PC-9 (cell line): ENCODE results near the gene DENND5A. TPM values are rescaled to one million over a fixed set of nuclear protein-coding genes. Genes with fewer than 3 reads are reported as not detected.
A peak's percentile ranks its signal among the peaks of the same experiment; 100 is the strongest.

Source experiments
- BruUV-seq: library from RNA; stranded (reverse); fragments of 400-500 nt; replicated peaks from 2 replicates; lab custom pipeline; 2021; lab: Mats Ljungman, UMichigan
- CTCF ChIA-PET: fragments of 300-600 bp; sonication (Branson Sonifier 250); formaldehyde crosslinking; loops from one replicate; lab custom pipeline; 2022; ENCODE audit warnings: antibody characterized with exemption; lab: Charles Lee
- POLR2A ChIA-PET: fragments of 300-600 bp; sonication (Branson Sonifier 250); formaldehyde crosslinking; loops from one replicate; lab custom pipeline; 2022; ENCODE audit warnings: antibody characterized with exemption; ENCODE audit not compliant: unreplicated experiment; lab: Charles Lee
- DNase-seq, 2 experiments: peaks; one replicate each; pipeline versions ENCODE4 v3.0.0 to v3.0.0-alpha.2; 2015 to 2022; ENCODE audit warnings: mixed read lengths in 1 of 2
- H2AFZ ChIP-seq: fragments of 200-600 bp; sonication (generic); 2 replicates; pipeline ENCODE4 v1.8.1; 2017; ENCODE audit warnings: antibody characterized with exemption
- H3F3A ChIP-seq: fragments of 200-600 bp; sonication (generic); 2 replicates; pipeline ENCODE4 v1.8.1; 2017; ENCODE audit warnings: antibody characterized with exemption, mild to moderate bottlenecking, low read depth; ENCODE audit not compliant: insufficient read depth
- H3K27ac ChIP-seq: fragments of 200-600 bp; sonication (generic); 2 replicates; pipeline ENCODE4 v1.6.1; 2016; ENCODE audit warnings: mixed run types
- H3K27me3 ChIP-seq: fragments of 200-600 bp; sonication (generic); 2 replicates; pipeline ENCODE4 v1.6.1; 2016; ENCODE audit warnings: low read depth, mixed run types; ENCODE audit not compliant: insufficient read depth
- H3K36me3 ChIP-seq: fragments of 200-600 bp; sonication (generic); 2 replicates; pipeline ENCODE4 v1.6.1; 2016; ENCODE audit warnings: low read depth, mixed run types
- H3K4me1 ChIP-seq: fragments of 200-600 bp; sonication (generic); replicated peaks from 2 replicates; pipeline ENCODE4 v1.6.1; 2016; ENCODE audit warnings: mixed run types; ENCODE audit not compliant: insufficient read depth
- H3K4me2 ChIP-seq: fragments of 200-600 bp; sonication (generic); 2 replicates; pipeline ENCODE4 v1.6.1; 2017; ENCODE audit warnings: mixed run types
- H3K4me3 ChIP-seq: fragments of 200-600 bp; sonication (generic); 2 replicates; pipeline ENCODE4 v1.6.1; 2016; ENCODE audit warnings: mixed run types
- H3K79me2 ChIP-seq: fragments of 200-600 bp; sonication (generic); 2 replicates; pipeline ENCODE4 v1.6.1; 2017; ENCODE audit warnings: low read depth, mixed run types
- H3K9me2 ChIP-seq: fragments of 200-600 bp; sonication (generic); 2 replicates; pipeline ENCODE4 v1.8.1; 2017; ENCODE audit warnings: mild to moderate bottlenecking; ENCODE audit not compliant: insufficient read depth
- H3K9me3 ChIP-seq: fragments of 200-600 bp; sonication (generic); 2 replicates; pipeline ENCODE4 v1.8.1; 2016; ENCODE audit warnings: low read depth; ENCODE audit not compliant: insufficient read depth
- H4K20me1 ChIP-seq: fragments of 200-600 bp; sonication (generic); 2 replicates; pipeline ENCODE4 v1.8.1; 2017; ENCODE audit not compliant: insufficient read depth
- EZH2 ChIP-seq: fragments of 200-600 bp; sonication (generic); IDR thresholded peaks from 2 replicates; pipeline ENCODE4 v1.8.0; 2017; ENCODE audit warnings: antibody characterized with exemption, low read depth
- intact Hi-C: fragments of 100-400 bp; cut with micrococcal nuclease; formaldehyde crosslinking; loops from one replicate; pipeline ENCODE4 v1.10.0; 2022; ENCODE audit not compliant: unreplicated experiment
- total RNA-seq: library from RNA; stranded (reverse); gene quantifications from 2 replicates; pipeline ENCODE4 v1.2.3, GENCODE V29; 2021
- TF ChIP-seq, protein P1 (sequence below): fragments of 200-600 bp; sonication (generic); conservative IDR thresholded peaks from 2 replicates; pipeline ENCODE4 v1.6.1; 2017; ENCODE audit warnings: mixed run types, antibody characterized with exemption, mild to moderate bottlenecking, moderate library complexity

DENND5A gene
- total RNA-seq, 1 experiment from 2014 or later: 19.8 TPM

DNA sequence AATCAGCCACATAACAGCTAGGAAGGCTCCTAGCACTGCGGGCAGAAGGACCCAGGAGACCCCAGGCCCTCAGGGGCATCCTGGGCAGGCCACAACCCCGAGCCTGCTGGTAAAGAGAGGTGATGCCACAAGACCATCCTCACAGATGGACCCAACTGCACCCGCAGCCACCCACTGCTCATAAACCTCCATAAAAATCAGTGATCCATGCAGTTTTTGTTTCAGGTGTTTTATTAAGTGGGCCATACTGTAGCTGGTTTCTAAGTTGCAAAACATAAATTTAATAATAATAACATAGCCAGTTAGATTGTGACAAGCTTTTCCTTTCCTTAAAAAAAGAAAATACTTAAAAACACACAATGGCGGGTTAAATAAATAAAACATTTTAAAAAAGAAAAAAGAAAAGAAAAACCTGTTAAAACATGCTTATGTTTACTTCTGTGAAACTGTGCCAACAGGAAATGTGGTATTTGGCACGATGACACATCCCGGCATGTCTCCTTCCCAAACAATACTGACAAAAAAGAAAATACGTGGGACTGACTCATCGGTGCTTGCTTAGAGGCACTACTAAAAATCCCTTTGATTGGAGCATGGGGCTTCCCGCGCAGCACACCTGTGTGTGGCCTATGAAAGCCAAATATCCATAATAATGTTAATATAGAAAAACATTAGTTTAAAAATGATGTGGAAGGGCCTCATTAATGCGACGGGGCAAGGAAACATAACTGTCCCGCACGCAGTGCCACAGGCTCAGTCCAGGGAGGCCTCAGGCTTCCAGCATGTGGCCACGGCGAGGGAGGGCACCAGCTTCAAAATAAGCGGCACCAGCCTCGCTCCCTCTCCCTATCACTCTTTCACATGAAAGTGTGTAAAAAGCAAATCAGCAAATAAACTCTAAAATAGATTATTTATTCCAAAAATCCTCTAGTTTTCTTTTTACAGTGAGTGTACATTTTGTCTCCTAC is 126.3 kb downstream of the DENND5A start:
- H2AFZ ChIP-seq: no peak overlapping the region
- H3K27me3 ChIP-seq: no peaks in the 10 kb centered on the region
- H3F3A ChIP-seq: peaks cover 17% of the 10 kb centered on the region
- no TSS peak for BruUV-seq
- H3K4me3 ChIP-seq: no peak overlapping the region; the same call in 1 of the 2 replicates
- H3K4me1 ChIP-seq: peaks cover 40% of the 10 kb centered on the region
- H3K9me2 ChIP-seq: no peaks in the 10 kb centered on the region
- peak; percentile 52 to 95 for DNase-seq
- ChIA-PET POLR2A (interaction anchor here (0.6 kb wide), 1 partner anchor 9 kb away, joined by 5 read pairs; no protein-coding TSS in a partner anchor), CTCF (interaction anchor here (0.6 to 0.7 kb wide), 2 partner anchors 227 to 450 kb away, joined by 3 to 4 read pairs; no protein-coding TSS in a partner anchor)
- H3K4me2 ChIP-seq: peak overlapping the region; percentile 67
- H3K36me3 ChIP-seq: no peaks in the 10 kb centered on the region
- no peaks in the 10 kb centered on the region for H3K79me2 ChIP-seq
- intact Hi-C loops: loop anchor here (1.0 to 5.0 kb wide), 3 partner anchors 122 to 227 kb away; partner anchors contain the start of genes AKIP1 and TMEM9B
- H3K9me3 ChIP-seq: no peaks in the 10 kb centered on the region
- no peaks in the 10 kb centered on the region for H4K20me1 ChIP-seq
- H3K27ac ChIP-seq: peak overlapping the region; percentile 59
- TF ChIP-seq, protein P1, sequence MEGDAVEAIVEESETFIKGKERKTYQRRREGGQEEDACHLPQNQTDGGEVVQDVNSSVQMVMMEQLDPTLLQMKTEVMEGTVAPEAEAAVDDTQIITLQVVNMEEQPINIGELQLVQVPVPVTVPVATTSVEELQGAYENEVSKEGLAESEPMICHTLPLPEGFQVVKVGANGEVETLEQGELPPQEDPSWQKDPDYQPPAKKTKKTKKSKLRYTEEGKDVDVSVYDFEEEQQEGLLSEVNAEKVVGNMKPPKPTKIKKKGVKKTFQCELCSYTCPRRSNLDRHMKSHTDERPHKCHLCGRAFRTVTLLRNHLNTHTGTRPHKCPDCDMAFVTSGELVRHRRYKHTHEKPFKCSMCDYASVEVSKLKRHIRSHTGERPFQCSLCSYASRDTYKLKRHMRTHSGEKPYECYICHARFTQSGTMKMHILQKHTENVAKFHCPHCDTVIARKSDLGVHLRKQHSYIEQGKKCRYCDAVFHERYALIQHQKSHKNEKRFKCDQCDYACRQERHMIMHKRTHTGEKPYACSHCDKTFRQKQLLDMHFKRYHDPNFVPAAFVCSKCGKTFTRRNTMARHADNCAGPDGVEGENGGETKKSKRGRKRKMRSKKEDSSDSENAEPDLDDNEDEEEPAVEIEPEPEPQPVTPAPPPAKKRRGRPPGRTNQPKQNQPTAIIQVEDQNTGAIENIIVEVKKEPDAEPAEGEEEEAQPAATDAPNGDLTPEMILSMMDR: no peak
- no peak for TF ChIP-seq EZH2

DNA sequence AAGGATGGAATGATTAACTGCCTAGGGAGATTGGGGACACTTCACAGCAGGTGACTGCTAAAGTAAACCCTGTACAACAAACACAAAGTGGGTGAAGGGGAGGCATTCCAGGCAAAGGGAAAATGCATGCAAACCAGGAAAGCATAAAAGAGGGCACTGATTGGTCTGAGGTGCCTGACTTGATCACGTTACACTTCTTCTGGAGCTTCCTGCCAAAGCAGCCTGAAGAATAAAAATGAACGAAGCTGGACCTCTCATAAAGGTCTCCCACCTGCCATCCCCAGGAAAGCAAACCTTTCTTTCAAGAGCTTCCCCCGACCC is 127.1 kb downstream of the DENND5A start:
- Histone ChIP-seq H3K9me2 (no peaks in the 10 kb centered on the region), H3K4me1 (peaks cover 40% of the 10 kb centered on the region), H3K4me3 (no peak overlapping the region), H3F3A (peaks cover 17% of the 10 kb centered on the region), H3K9me3 (no peaks in the 10 kb centered on the region), H3K27ac (peak overlapping the region; percentile 59), H3K27me3 (no peaks in the 10 kb centered on the region), H3K4me2 (peak overlapping the region; percentile 67), H3K79me2 (no peaks in the 10 kb centered on the region), H2AFZ (no peak overlapping the region), H4K20me1 (no peaks in the 10 kb centered on the region), H3K36me3 (no peaks in the 10 kb centered on the region)
- BruUV-seq: no TSS peak
- CTCF ChIA-PET: interaction anchor here (0.6 to 1.1 kb wide), 4 partner anchors 122 to 449 kb away, joined by 3 to 10 read pairs (median 4); no protein-coding TSS in a partner anchor
- DNase-seq: peak in 1 of 2 experiments; percentile 53
- intact Hi-C loops: loop anchor here (5.0 kb wide), 2 partner anchors 121 to 226 kb away; partner anchors contain the start of gene AKIP1
- POLR2A ChIA-PET: no interaction called here
- TF ChIP-seq, protein P1: no peak; the same call in 1 of the 2 replicates
- TF ChIP-seq EZH2: no peak

DNA sequence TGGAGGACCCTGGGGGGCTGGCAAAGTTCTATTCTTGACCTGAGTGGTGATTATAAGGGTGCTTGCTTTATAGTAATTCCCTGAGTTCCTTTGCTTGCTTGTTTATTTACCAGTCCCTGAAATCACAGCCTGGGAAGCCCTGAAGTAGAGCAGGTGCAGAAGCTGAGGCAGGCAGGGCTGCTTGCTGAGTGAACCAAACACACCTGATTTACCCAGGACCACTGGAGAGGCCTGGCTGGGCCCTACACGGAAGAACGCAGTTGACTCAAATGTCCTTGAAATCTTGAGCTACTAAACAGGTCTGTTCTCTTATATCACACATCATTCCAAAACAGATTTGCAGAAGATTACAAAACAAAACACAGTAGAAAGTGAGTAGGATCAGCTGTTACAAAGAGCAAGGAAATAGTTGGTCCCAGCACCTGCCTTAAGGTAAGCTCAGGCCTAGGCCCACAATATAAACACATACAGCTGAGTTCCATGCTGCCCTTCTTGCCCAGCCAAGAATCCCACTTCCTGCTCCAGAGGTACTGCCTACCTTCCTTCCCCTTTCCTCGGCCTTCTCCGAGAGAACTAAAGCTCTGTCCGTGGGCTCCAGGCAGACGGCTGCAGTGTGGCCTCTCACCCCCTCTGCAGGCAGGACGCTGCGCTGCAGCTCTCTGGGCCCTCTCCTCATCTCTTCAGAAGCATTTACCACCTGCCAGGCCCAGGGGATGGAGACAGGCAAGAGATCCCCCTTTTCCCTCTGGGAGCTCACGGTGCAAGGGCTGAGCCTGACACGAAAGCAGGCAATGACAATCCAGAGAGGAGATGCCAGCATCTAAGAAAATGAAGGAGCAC is 127.6 kb downstream of the DENND5A start:
- Histone ChIP-seq H3K9me2 (no peaks in the 10 kb centered on the region), H3K4me3 (no peak overlapping the region), H3K27ac (no peak overlapping the region), H3K9me3 (no peaks in the 10 kb centered on the region), H3K4me2 (peak overlapping the region; percentile 67), H3K4me1 (peaks cover 40% of the 10 kb centered on the region), H3K36me3 (no peaks in the 10 kb centered on the region), H4K20me1 (no peaks in the 10 kb centered on the region), H3F3A (peaks cover 17% of the 10 kb centered on the region), H2AFZ (no peak overlapping the region), H3K79me2 (no peaks in the 10 kb centered on the region), H3K27me3 (no peaks in the 10 kb centered on the region)
- TF ChIP-seq, protein P1: peak; percentile 92
- no peak for TF ChIP-seq EZH2
- DNase-seq: peak; percentile 56 to 71
- ChIA-PET CTCF (interaction anchor here (0.6 to 1.1 kb wide), 5 partner anchors 122 to 687 kb away, joined by 3 to 13 read pairs (median 4); no protein-coding TSS in a partner anchor), POLR2A (interaction anchor here (0.6 kb wide), 1 partner anchor 481 kb away, joined by 9 read pairs; no protein-coding TSS in a partner anchor)
- intact Hi-C loops: loop anchor here (5.0 kb wide), 2 partner anchors 120 to 225 kb away; partner anchors contain the start of gene AKIP1
- no TSS peak for BruUV-seq
